Fibroblast of the conjunctiva (primary cell): ENCODE results near the gene CAMKV.
"Not testable (repeated sequence)": the region's sequence is repeated elsewhere in the genome, so short reads cannot be mapped to it uniquely, and the experiment has no call there.

Source experiments
- DNase-seq: peaks from one replicate; pipeline ENCODE4 v3.0.0-alpha.2; 2010; ENCODE audit warnings: low read depth

The CAMKV gene

DNA sequence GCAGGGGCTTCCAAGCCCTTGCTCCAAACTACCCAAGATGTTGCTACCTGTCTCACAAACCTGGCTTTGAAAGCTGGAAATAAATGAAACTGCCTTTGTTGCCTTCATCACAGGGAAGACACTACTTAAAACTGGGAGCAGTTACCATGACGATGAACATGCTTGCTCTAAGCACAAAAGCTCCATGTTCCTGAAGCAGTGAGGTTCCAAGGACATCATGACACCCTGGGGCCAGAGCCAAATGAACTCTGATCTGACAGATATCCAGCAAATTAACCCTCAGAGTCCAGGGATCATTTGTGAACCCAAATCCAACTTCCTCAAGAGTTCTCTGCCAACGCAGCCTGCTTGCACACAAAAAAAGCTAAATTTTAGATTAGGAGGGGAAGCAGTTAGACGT lies 24.0 kb downstream of the CAMKV start:
- no peak for DNase-seq

DNA sequence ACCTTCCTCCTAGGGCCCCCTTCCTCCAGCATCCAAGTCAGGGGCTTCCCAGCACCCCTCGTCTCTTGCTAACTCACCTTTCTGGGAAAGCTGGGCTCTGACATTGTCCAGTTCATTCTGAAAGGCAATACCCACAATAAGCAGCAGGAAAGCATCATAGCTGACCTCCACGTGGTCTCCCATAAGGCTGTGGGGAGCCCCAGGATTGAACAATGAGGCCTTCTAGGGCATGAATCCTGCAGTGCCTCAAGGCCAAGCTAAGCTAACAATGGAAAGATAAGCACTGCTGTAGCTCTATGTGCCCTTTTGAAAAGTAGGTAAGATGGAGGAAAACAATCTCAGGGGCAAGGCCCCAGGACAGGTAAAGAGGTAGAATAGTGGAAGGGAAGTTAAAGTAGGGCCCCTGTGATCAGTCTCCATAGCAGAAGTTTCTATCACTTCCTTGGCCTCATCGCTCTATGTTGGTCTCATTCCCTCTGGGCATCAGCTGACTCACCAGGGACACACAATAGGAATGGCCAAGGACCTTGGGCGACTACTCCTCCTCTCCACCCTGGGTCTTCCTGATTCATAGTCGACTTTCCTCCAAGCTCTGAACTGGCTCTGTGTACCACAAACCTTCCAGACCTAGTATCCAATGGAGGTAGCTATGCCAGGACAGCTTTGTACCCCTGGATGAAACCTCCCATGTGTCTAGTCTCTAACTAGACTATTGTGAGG lies 25.1 kb downstream of the CAMKV start:
- no peak for DNase-seq

DNA sequence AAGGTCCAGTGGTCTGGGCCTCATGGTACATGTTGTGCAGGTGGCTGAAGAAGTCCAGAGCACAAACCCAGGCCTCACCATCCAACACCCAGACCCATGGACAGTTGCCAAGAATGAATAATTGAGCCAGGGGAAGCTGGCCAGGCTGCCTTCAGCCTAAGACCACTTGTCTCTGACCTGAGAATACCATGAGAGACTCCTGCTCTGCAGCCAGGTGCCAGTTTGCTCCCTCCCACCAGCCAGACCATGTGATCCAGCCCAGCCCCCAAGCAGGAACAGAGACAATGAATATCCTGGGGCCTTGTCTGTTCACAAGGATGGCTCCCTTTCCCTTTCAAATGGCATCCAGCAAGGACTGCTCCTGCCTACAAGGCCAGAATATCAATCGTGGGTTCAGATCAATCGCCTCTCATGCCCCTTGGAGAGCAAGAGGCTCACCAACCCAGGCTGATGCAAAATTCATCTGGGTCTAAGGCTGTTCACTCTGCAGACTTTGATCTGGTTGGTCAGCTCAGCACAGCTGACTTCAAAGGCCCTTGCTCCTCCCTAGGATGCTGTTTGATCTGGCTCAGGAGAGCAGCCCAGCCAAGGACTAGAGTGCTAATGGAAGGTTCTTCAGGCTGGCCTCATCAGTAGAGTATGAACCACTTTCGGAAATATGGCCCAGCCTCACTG lies 26.7 kb downstream of the CAMKV start:
- DNase-seq: no peak

DNA sequence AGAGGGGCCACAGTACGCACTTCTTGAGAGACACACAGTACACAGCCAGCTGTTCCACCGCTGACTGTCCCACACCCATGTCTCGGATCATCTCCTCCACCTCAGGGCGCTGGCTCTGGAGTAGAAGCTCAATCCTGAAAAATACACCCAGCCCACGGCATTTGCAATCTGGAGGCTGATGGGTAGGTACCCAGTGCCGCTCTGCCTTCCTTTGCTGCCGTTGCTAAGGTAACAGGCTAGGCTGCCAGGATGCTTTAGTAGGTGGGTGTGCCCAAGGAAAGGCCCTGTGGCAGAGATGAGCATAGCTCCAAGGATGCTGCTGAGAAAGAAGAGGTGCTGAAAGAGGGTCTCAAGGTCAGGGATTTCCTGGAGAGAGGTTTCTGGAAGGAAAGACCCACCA lies 27.9 kb downstream of the CAMKV start:
- DNase-seq: no peak

DNA sequence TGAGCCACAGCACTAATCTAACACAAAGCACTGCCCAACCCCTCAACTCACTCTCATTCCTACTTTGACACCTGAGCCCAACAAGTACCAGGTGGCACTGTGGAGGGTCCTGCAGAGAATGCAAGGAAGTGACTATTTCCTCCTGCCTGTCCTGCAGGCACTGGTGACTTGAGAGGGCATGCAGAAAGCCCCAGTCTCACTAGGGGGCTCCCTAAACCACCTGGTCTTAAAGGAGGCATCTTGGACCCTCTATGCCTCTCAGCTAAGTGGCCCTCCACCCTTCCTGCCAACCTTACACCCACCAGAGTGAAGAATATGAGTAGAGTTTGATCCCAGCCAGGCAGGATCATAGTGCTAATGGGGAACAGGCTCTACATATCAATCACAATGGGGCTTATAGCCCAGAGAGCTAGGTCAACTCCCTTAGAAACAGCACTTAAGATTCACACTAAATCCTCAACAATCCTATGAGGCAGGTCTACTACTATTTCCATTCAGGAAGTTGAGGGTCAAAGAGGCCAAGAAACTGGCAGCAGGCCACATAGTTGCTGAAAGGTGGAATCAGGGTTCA lies 28.5 kb downstream of the CAMKV start:
- no peak for DNase-seq

DNA sequence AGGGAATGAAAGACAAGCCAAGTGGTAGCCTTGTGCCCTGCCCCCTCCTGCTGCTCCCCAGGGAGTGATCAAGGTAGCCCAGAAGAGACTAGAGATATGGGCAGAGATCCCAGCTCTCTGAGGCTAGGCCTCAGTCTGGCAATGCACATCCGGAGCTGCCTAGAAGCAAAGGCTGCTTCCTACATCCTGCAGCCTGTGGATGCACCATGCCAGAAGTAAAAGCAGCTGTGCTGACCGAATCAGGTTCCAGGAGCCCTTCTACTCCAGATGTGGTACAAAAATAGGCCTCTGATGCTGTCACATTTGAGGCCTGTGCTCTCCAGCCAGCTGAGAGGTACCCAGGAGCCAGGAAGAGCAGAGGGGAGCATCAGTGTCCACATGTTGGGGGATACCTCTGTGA lies 29.3 kb downstream of the CAMKV start:
- DNase-seq: peak; percentile 22

DNA sequence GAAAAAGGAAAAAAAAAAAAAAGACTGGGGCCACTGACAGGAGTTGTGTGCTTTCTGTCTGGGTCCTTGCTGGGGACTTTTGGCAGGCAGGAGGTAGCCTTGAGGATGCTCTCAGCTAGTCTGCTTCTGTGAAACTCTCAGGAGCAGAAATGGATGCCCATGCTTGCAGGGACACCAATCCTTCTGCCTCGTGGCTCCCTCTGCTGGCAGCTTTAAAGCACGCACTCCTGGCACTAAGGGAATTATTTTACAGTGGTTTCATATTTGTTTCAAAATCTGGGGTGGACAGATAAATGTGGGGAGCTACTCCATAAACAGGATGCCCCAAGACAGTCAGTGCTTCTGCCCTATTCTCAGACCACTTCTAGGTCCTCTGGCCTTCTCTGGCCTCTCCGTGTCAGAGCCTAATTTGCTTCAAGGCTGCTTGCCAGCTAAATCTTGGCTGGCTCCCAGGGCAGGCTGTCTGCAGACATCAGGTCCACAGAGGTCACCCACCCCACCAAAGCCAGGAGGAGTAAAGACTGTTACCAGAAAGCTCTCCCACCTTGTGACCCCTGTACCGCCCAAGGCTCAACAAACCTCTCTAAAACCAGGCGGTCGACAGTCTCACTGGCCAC lies 30.4 kb downstream of the CAMKV start:
- peak; percentile 79 for DNase-seq

DNA sequence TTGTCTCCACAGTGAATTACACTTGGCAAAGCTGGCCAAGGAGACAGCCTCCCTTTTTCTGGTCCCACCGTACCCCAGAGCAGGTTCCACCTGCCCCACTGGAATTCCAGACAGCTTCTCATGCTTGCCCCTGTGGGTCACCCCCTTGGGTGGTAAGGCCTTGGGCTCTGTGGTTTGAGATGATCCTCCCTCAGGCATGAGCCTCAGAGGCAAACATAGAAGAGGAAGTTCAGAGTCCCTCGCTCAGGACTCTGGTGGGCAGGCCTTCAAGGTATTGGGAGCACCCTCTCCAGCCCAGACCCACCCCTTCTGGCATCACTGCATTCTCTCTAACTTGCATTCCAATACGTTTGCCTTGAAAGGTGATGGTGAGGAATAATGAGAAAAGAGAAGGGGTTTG lies 38.4 kb downstream of the CAMKV start:
- DNase-seq: no peak

DNA sequence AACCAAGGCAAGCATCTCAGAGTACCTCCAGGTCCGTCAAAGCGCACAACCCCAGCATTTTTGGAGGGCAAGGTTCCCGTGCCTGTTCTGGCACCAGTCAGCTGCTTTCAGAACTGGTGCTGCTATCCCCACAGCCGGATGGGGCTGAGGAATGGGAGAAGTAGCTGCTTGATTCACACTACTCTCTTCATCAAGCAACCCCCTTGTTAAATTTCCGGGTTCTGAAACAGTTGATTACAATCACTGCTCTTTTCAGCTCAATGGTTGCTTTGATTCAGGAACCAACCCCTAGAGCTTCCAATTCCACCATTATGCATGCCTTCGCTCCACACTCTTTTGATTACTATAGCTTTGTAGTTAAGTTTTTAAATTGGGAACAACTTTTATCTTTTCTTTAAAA lies 43.7 kb downstream of the CAMKV start:
- DNase-seq: no peak

DNA sequence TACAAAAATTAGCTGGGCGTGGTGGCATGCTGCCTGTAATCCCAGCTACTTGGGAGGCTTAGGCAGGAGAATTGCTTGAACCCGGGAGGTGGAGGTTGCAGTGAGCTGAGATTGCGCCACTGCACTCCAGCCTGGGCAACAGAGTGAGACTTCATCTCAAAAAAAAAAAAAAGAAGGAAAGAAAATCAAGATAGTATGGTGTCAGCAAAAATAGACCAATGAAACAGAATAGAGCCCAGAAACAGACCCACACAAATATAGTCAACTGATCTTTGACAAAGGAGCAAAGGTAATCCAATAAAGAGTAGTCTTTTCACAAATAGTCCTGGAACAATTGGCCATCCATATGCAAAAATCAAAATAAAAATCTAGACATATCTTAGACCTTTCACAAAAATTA lies 46.6 kb downstream of the CAMKV start:
- not testable (repeated sequence) for DNase-seq

DNA sequence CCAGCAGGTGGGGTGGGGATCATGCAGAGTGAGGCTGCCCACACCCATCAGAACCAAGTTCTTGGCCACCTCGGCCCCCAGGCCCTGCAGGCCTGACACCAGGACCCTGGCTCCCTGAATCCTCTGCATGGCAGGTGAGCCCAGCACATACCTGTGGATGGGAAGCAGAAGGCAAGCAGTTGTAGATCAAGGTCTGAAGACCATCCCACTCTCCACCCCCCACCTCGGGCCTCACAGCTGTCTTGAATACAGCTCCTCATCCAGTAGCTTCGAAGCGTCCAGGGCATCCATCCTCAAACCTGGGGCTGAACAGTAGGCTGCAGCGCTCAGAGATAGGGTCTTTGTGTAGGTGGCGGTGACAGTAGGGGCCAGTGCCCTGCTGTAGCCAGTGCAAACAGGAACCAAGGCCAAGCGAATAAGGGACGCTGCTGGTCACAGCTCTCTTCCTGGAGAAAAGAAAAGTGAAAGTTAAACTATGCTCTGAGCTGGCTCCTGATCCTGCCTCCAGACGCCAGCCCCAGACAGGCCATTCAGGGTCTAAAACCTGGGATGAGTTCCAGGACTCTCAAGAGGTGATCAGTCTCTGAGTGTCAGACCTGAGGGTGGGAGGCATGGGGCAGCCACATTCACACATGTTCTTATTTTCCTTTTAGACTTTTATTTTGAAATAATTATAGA lies 56.1 kb downstream of the CAMKV start, which contains the start of gene UBA7:
TSS of gene UBA7 (minus strand) at position 457 of the 678 bp plus-strand sequence. CDS start at position 291, 166 bp downstream.
- peak; percentile 65 for DNase-seq

DNA sequence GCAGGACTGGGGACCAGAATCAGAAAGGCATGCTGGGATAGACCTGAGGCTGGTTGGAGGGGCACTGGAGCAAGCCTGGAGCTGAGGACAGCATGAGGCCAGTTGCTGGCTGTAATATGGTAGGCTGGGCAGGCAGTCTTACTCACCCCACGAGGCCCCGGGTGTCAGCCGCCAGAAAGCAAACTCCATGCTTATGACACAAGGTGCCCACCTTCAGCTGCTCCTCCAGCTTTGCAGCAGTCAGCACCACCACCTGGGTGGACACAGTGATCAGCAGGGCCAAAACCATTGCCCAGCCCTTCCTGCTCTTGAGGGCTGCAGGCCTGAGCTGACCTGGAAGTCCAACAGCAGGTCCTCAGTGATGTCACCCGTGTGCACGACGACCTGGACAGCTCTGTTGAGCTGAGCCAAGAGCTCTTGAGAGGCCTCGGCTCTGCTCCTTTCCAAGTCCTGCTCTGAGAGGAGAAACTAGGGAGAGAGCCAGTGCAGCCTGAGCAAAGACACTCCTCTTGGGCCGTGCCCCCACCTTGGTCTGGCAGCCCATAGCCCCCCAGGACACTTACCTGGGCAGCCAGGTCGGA lies 56.7 kb downstream of the CAMKV start:
- no peak for DNase-seq
